ENCODE results near the gene ENDOU. TPM values are rescaled to one million over a fixed set of nuclear protein-coding genes. Genes with fewer than 3 reads are reported as not detected.

The ENDOU gene
- not detected for total RNA-seq (2021; ENCODE audit: unreplicated experiment)
- 0.08 TPM in 1 of 2 replicates, not detected in the other for polyA plus RNA-seq (2012)
- Bru-seq, nascent RNA, result percentile 5 among the genes with signal in this experiment
- BruChase-seq, experiment 1, labeled RNA remaining after a 6-hour chase, result percentile 17 among the genes with signal in this experiment
- percentile 12 among the genes with signal in this experiment for BruChase-seq, experiment 2, labeled RNA remaining after a 2-hour chase
- long read RNA-seq, result 0 reads

DNA sequence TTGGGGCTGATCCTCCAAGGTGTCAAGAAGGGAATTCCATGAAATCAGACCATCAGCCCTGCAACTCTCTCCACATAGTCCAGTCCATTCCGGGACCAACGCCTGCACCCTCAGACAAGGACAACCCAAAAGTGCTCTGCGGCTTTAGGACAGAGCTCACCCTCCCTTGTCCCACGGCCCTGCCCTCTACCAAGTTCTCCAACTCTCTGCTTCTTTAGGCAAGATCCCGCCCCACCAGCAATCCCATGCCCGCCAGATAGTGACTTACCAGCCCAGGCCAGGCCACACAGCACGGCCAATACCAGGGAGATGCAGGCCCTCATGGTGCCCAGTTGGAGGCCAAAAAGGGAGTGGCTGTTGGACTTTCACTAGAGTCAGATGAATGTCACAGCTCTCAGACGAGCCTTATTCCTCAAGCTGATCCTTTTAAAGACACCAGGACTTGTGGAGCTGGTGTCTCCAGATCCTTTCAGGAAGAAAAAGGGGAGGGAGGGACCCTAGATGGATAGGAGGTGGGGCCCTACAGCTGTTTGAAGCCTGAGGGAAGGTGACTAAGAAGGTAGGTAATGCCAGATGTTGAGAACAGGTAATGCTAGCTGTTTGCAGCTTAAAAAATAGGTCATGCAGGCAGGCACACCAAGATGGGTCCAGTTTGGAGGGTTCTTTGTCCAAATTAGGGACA is at the start of gene ENDOU:
Gene ENDOU, minus strand, starts transcription at position 400 of the 682 bp plus-strand sequence. Its CDS starts 77 bp downstream, at position 323.
- DNase-seq (ENCODE audit: low read depth, low spot score) (no peak), ATAC-seq (no peak)
- Histone ChIP-seq H3K9ac (ENCODE audit: low read length) (no peak within 1 kb of the TSS), H2AFZ (ENCODE audit: low read depth, low read length, poor library complexity, severe bottlenecking) (no peak within 1 kb of the TSS), H3K9me3 (ENCODE audit: control insufficient read depth in 1 of 2, insufficient read depth in 1 of 2, low read depth in 1 of 2, low read length in 2 of 2) (no peaks in the 10 kb centered on the region), H4K20me1 (ENCODE audit: insufficient read depth) (no peaks in the 10 kb centered on the region), H3K27ac (ENCODE audit: low read depth, low read length) (no peak within 1 kb of the TSS), H3K79me2 (ENCODE audit: insufficient read depth, low read length) (no peaks in the 10 kb centered on the region), H3K4me1 (ENCODE audit: control insufficient read depth in 1 of 2, insufficient read depth in 2 of 2, low read length in 2 of 2) (peaks cover 0 to 6% of the 10 kb centered on the region in 2 experiments; a peak in 1 of 4 replicates), H3K9me2 (ENCODE audit: insufficient read depth) (no peaks in the 10 kb centered on the region), H3K36me3 (ENCODE audit: control insufficient read depth in 1 of 2, insufficient read depth in 2 of 2, low read length in 2 of 2) (no peaks in the 10 kb centered on the region), H3K4me2 (ENCODE audit: low read length) (no peak within 1 kb of the TSS), H3K4me3 (replicated peaks in 1 of 2; ENCODE audit: low read depth in 1 of 2, low read length in 2 of 2) (no peak within 1 kb of the TSS), H3K27me3 (ENCODE audit: insufficient read depth, low read length) (no peaks in the 10 kb centered on the region)
- ChIA-PET RAD21 (ENCODE audit: low non-redundant PET in 1 of 2, low total read pairs in 2 of 2, uncharacterized antibody in 2 of 2, unreplicated experiment in 2 of 2) (no interaction called here), POLR2A (no interaction called here), CTCF (interaction anchor here (1.1 kb wide), 1 partner anchor 11 kb away, joined by 3 read pairs; no protein-coding TSS in a partner anchor)
- no TSS peak for BruUV-seq (replicated peaks)
- intact Hi-C loops (cut with micrococcal nuclease), result no loop called here
- TF ChIP-seq RAD21 (IDR thresholded peaks at IDR 0.05; ENCODE audit: low read depth), result no peak

DNA sequence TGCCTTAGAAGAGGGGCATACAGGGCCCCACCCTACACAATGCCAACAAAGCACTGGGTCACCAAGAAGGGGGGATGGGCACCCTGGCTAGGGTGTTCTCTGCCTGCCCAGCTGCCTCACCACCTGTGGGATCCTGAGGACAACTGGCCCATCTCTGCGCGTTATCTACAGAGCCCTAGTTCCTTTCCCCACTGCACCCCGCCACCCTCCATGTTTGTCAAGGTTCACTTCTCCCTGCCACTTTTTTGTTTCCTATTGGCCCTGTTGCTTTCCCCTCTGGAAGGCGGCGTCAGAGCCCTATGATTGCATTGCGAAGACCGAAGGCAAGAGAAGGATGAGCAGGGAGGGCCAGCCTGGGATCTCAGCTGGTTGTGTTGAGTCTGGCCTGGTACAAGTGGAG is 49.4 kb upstream of the ENDOU start:
- no TSS peak for BruUV-seq (replicated peaks)
- TF ChIP-seq YY1 (IDR thresholded peaks at IDR 0.05; ENCODE audit: extremely low read depth, insufficient replicate concordance, low read depth, low read length), result no peak
- no peak for TF ChIP-seq SRF (IDR thresholded peaks at IDR 0.05; ENCODE audit: low read depth)
- TF ChIP-seq SP1 (IDR thresholded peaks at IDR 0.05; ENCODE audit: low read depth), result no peak
- ATAC-seq (no peak), DNase-seq (ENCODE audit: low read depth, low spot score) (no peak)
- Histone ChIP-seq H3K4me2 (ENCODE audit: low read length) (peak overlapping the region; percentile 99), H3K27ac (ENCODE audit: low read depth, low read length) (no peak overlapping the region), H3K79me2 (ENCODE audit: insufficient read depth, low read length) (peaks cover 24% of the 10 kb centered on the region), H3K4me1 (ENCODE audit: control insufficient read depth in 1 of 2, insufficient read depth in 2 of 2, low read length in 2 of 2) (peaks cover 19 to 51% of the 10 kb centered on the region in 2 experiments), H4K20me1 (ENCODE audit: insufficient read depth) (no peaks in the 10 kb centered on the region), H3K4me3 (replicated peaks in 1 of 2; ENCODE audit: low read depth in 1 of 2, low read length in 2 of 2) (peak overlapping the region in 1 of 2 experiments; percentile 91; a peak in 1 of 4 replicates), H2AFZ (ENCODE audit: low read depth, low read length, poor library complexity, severe bottlenecking) (no peak overlapping the region), H3K9ac (ENCODE audit: low read length) (no peak overlapping the region), H3K9me3 (ENCODE audit: control insufficient read depth in 1 of 2, insufficient read depth in 1 of 2, low read depth in 1 of 2, low read length in 2 of 2) (no peaks in the 10 kb centered on the region), H3K36me3 (ENCODE audit: control insufficient read depth in 1 of 2, insufficient read depth in 2 of 2, low read length in 2 of 2) (no peaks in the 10 kb centered on the region), H3K27me3 (ENCODE audit: insufficient read depth, low read length) (no peaks in the 10 kb centered on the region), H3K9me2 (ENCODE audit: insufficient read depth) (no peaks in the 10 kb centered on the region)
- ChIA-PET POLR2A (no interaction called here), CTCF (interaction anchor here (4.5 kb wide), 1 partner anchor 63 kb away, joined by 25 read pairs; no protein-coding TSS in a partner anchor), RAD21 (ENCODE audit: low non-redundant PET in 1 of 2, low total read pairs in 2 of 2, uncharacterized antibody in 2 of 2, unreplicated experiment in 2 of 2) (no interaction called here)
- intact Hi-C loops (cut with micrococcal nuclease), result loop anchor here (5.0 to 10.0 kb wide), 2 partner anchors 63 to 740 kb away; no protein-coding TSS in a partner anchor
